ENCODE data around the gene ASB8. TPM values are rescaled to one million over a fixed set of nuclear protein-coding genes. Genes with fewer than 3 reads are reported as not detected.
A peak's percentile ranks its signal among the peaks of the same experiment; 100 is the strongest.
"Not testable (repeated sequence)": the region's sequence is repeated elsewhere in the genome, so short reads cannot be mapped to it uniquely, and the experiment has no call there.

The ASB8 gene
- total RNA-seq, 4 donors from 2014 or later: 134 to 359 (median 210) TPM

- intact Hi-C loops (cut with DNase I; ENCODE audit: low total_unique reads) (loop anchor here (1.0 to 10.0 kb wide), 2 partner anchors 24 to 1862 kb away; partner anchors contain the start of gene SLC38A1), in situ Hi-C loops (cut with MboI; ENCODE audit: low sequenced_read_pairs in 4 of 4) (no loop called here)
- Histone ChIP-seq H3K4me1 (peaks cover 54 to 55% of the 10 kb centered on the region in 2 donors), H3K36me3 (peaks cover 0 to 65% of the 10 kb centered on the region in 2 donors), H3K9me3 (no peaks in the 10 kb centered on the region), H3K27ac (peak overlapping the region; percentile 84 to 98 (median 93)), H3K27me3 (no peaks in the 10 kb centered on the region), H3K4me3 (peak overlapping the region; percentile 38 to 54 (median 48))
- ATAC-seq: peak in 1 of 2 donors; percentile 14
- no peak for TF ChIP-seq CTCF (IDR thresholded peaks at IDR 0.05 in 4 of 5, conservative IDR thresholded peaks at IDR 0.05 in 1 of 5)
- peak in 1 of 2 donors; percentile 51 for TF ChIP-seq POLR2A (IDR thresholded peaks at IDR 0.05)
- DNase-seq: peak in 1 of 2 donors; percentile 51
Measured at GRCh38 chr12:48126953-48127630, 30.2 kb downstream of the ASB8 start.

GRCh38 chr12:48125985-48126384, 31.3 kb downstream of the ASB8 start:
- in situ Hi-C loops (cut with MboI; ENCODE audit: low sequenced_read_pairs in 4 of 4): no loop called here
- intact Hi-C loops (cut with DNase I; ENCODE audit: low total_unique reads): loop anchor here (1.0 to 10.0 kb wide), 2 partner anchors 25 to 1861 kb away; partner anchors contain the start of gene SLC38A1
- no peaks in the 10 kb centered on the region for H3K9me3 ChIP-seq
- H3K27ac ChIP-seq: peak overlapping the region; percentile 84 to 98 (median 93)
- TF ChIP-seq CTCF (IDR thresholded peaks at IDR 0.05 in 4 of 5, conservative IDR thresholded peaks at IDR 0.05 in 1 of 5) (no peak), POLR2A (IDR thresholded peaks at IDR 0.05) (peak; percentile 55 to 70)
- peaks cover 43 to 57% of the 10 kb centered on the region in 2 donors for H3K4me1 ChIP-seq
- H3K36me3 ChIP-seq: peaks cover 0 to 54% of the 10 kb centered on the region in 2 donors
- ATAC-seq (peak; percentile 84 to 86), DNase-seq (peak; percentile 85 to 94)
- peak overlapping the region; percentile 38 to 54 (median 48) for H3K4me3 ChIP-seq
- no peaks in the 10 kb centered on the region for H3K27me3 ChIP-seq

- H3K36me3 ChIP-seq: peaks cover 0 to 49% of the 10 kb centered on the region in 2 donors
- H3K9me3 ChIP-seq; H3K27me3 ChIP-seq; in situ Hi-C loops (cut with MboI; ENCODE audit: low sequenced_read_pairs in 4 of 4): not testable (repeated sequence)
- peak overlapping the region in 3 of 4 donors; percentile 85 to 89 (median 88) for H3K4me3 ChIP-seq
- peak; percentile 47 to 50 for ATAC-seq
- H3K4me1 ChIP-seq: peaks cover 38 to 53% of the 10 kb centered on the region in 2 donors
- intact Hi-C loops (cut with DNase I; ENCODE audit: low total_unique reads): loop anchor here (10.0 kb wide), 1 partner anchor 1861 kb away; the partner anchor contains the start of gene SLC38A1
- peak overlapping the region; percentile 84 to 98 (median 93) for H3K27ac ChIP-seq
- peak; percentile 52 to 89 for DNase-seq
Measured at GRCh38 chr12:48125542-48125941, 31.8 kb downstream of the ASB8 start.

- no peaks in the 10 kb centered on the region for H3K27me3 ChIP-seq
- H3K27ac ChIP-seq: peak overlapping the region; percentile 84 to 98 (median 93)
- peak overlapping the region; percentile 57 to 89 (median 86) for H3K4me3 ChIP-seq
- in situ Hi-C loops (cut with MboI; ENCODE audit: low sequenced_read_pairs in 4 of 4) (no loop called here), intact Hi-C loops (cut with DNase I; ENCODE audit: low total_unique reads) (loop anchor here (10.0 kb wide), 1 partner anchor 1858 kb away; the partner anchor contains the start of gene SLC38A1)
- TF ChIP-seq CTCF (IDR thresholded peaks at IDR 0.05 in 4 of 5, conservative IDR thresholded peaks at IDR 0.05 in 1 of 5) (no peak), POLR2A (IDR thresholded peaks at IDR 0.05) (no peak)
- no peak for ATAC-seq
- no peaks in the 10 kb centered on the region for H3K9me3 ChIP-seq
- peaks cover 0 to 28% of the 10 kb centered on the region in 2 donors for H3K36me3 ChIP-seq
- DNase-seq: no peak
- peaks cover 27 to 36% of the 10 kb centered on the region in 2 donors for H3K4me1 ChIP-seq
Measured at GRCh38 chr12:48123169-48123568, 34.1 kb downstream of the ASB8 start.

Data from gastrocnemius medialis (tissue), 4 donors.